DMS 273 (cell line): ENCODE results near the gene NPAS3.

Source experiments
- DNase-seq: peaks from one replicate; lab custom pipeline; 2025; ENCODE audit not compliant: unreplicated experiment; lab: John Stamatoyannopoulos, UW

The NPAS3 gene

DNA sequence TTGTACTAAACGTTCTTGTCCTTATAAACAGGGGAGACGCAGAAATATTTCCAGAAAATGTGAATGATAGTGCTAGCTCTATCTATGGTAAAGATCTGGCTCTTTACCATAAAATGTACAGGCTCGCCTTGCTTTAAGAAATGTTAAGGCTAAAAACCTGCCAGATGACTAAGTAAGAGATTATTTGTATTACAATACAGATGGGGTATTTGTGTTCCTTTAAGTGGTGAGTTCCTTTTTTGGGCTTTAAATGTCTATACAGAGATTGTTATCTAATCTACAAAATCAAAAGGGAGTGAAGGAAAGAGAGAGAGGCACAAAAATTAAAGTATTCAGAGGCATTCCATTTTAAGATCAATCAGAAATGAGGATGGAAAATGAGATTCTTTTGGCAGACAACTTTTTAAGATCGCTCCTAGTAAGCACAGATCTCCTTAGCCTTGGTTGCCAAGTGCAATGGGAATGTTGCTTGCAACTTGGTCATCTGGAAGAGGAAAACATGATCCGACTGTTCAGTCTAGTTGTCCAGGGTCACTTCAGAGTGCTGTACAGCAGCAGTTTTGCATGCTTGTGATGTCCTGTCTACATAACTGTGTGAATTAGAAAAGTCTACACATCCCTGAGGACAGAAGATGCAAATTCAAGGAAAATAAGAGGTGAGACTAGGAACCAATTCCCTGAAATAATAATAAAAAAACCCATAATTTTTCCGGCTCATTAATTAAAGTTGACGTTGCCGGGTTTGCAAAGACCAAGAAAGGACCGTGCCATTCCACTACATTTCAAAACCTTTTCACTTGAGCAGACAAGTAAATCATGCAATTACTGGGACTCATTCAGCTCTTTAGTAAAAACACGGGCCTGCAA lies 631.4 kb downstream of the NPAS3 start:
- no peak for DNase-seq

GRCh38 chr14:33570694-33571310 lies 632.1 kb downstream of the NPAS3 start:
- DNase-seq, result no peak

DNA sequence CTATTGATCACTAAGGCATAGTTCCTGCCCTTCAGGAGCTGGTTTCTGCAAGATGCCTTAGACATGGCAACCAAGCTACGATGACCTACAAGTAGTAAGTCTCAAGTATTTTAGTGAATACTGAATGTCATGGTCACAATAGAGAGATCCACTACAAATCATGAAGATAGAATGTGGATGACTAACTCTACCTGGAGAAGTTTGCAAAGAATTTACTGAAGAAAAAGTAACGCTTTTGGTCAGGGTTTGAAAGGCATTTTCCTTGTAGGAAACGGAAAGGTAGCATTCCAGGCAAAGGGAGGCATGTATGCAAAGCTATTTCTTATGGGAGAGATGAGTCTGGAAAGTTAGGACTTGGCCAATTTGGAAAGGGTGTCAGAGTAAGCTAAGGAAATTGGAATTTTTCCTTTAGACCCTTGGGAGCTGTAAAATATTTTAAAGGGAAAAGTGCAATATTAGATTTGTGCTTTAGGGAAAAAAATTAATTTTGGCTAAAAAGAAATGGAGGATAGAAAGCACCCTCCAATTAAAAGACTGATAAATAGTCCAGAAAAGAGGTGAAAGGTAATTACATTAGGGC lies 634.7 kb downstream of the NPAS3 start:
- no peak for DNase-seq

DNA sequence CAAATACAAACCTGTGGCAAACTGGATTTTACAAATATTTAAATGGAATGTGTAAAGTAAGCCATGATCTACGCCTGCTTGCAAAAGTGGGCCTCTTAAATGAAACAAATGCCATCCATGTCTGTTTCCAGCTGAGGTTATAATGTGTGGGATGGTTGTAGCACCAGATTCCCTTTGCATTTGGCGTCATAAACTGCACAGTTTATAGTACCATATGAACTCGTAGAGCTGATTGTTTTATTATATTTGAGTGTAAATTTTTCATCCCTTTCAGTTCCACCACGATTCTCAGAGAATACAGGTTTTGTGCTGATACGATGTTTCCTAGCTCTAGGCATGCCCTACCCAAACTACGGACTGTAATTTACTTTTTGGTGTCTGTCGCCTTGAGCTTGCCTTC lies 637.3 kb downstream of the NPAS3 start:
- DNase-seq, result no peak

DNA sequence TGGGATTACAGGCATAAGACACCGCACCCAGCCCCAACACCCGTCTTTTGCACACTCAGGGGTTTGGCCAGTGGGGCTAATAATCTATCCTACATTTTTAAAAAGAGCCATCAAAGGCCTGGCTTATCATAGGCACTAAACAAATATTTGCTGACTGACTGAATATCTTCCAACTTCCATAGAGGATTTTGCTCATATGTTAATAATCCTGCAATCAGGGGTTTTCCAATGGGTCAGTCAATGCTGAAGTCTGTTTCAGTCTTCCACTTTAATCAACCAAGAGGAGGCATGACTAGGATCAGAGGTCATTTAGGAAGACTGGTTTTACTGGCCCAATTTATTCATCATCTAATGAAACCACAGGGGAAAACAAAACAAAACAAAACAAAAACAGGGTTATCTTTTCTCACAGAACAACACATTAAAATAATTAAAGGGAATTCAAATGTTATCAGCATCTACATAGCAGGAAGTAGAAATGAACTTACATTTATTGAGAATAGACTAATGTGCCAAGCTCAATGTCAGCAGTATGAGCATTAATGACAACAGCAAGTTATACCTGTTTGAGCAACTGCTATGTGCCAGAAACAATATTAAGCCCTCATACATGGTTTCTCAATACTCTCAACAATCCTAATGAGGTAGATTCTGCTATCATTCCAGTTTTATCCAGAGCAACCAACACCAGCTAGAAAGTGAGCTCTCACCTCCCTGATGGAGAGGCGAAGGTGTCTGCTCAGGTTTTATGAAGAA lies 640.0 kb downstream of the NPAS3 start:
- DNase-seq, result no peak

DNA sequence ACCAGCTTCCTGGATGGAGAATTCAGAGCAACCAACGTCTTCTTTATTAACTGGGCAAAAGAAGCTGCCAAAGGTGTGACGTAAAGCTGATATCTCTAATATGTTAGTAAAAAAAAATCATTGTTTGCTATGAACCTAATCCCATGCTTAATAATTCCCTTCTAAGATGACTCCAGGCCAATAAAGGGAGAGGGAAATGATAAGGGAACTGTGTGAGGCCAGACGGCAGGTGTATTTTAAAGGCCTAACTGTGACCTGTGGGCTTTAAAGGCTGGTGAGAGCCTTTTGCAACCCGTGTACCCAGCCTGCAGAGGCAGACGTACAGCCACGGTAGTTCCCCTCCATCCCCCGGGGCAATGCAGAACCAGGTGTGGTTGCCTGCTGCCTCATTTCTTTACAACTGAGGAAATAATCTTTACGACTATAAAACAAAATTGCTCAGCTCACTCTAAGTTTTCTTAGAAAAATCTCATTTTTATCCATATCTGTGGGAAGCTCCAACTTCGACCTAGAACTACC lies 641.6 kb downstream of the NPAS3 start:
- DNase-seq, result no peak

DNA sequence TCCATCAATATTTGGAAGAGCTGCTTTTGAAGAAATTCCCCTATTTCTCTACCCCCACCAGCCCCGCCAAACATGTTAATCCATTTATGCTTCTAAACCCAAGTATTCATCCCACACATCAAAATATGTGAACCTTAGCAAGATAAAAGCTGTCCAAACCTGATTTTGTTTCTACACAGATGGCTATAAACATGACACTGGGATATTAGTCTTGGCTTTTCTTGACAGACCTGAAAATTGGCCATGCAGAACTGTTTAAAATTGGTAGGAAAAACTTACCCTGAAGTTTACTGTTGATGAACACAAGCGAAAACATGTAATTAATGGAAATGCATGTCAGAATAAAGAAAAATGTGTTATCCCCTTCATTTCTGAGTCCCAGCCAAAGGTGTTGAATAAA lies 642.2 kb downstream of the NPAS3 start:
- no peak for DNase-seq

DNA sequence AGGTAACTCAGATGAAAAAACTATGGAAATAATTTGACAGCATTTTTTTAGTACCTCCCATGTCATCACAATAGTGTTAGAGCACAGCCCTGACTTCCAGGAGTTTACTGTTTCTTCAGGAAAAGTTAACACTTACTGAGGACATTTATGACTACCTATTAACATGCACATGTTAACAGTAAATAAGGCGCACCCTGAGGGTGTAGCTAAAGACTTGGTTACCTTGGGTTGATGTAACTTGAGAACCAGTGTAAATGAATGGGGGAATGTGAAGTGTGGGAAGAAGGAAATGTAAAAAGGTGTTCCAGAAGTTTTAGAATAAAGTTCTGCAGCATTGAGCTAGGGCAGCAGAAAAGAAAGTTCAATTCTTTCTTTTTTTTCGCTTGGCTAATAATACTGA lies 646.0 kb downstream of the NPAS3 start:
- no peak for DNase-seq

DNA sequence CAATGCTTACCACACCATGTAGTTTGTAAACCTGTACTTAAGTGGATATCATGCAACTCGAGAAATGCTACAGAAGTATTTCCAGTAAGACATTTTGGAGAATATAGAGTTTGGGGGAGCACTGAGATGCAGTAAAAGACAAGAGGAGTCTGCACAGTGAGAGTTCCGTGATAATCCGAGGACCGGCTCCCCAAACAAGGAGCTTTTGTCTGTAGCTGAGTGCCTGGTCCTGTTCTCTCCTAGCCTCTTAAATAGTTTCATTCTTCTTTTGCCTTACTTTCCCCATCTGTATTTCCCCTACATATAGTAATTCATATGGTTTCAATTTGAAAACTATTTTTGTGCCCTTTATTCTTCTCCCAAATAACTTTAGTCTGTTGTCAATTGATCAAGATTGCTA lies 648.1 kb downstream of the NPAS3 start:
- no peak for DNase-seq

DNA sequence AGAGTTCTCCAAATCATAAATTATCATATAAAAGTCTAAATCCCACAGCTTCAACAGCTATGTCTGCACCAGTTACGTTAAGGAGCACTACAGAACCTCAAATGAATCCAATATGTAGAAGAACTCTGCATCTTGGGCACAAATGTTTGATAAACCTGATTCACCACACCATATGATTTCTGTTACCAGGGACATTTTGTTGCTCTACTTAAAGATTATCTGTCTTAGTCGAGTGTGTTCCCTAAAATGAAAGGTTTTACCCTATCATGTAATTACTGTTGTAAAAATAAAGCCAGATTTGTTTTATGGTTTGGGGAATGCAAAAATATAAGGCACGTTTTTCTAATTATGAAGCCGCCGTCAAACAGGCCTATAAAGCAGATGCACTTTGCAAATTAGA lies 649.1 kb downstream of the NPAS3 start:
- no peak for DNase-seq

DNA sequence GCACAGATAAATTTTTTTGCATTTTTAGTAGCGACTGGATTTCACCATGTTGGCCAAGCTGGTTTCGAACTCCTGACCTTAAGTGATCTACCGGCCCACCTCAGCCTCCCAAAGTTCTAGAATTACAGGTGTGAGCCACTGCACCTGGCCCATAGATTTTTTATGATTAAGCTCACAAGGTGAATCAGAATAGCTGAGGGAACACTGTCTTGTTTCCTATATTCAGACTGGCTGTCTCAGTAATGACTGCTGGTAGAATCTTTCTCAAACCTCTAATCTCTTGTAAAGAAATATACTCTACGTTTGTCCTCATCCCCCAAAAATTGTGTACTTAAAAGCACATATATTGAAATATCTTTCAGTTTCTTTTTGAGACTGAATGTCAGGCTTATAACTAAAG lies 650.1 kb downstream of the NPAS3 start:
- no peak for DNase-seq

DNA sequence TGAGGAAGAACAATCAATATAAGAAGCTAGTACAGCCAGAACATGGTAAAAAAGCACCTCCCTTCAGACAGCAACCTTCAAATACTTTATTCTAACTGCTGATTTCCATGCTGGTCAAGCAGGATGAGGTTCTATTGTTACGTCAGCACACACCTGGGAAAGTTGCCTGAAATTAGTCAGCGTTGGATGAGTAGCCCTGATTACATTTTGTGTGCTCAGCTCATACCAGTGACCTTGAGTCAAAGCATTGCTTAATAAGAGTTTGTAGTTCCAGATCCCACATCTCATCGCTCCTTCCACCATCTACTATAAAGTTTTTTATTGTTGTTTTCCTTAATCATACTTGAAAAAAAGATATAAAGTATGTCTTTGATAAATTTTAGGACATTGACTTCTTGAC lies 650.7 kb downstream of the NPAS3 start:
- no peak for DNase-seq

DNA sequence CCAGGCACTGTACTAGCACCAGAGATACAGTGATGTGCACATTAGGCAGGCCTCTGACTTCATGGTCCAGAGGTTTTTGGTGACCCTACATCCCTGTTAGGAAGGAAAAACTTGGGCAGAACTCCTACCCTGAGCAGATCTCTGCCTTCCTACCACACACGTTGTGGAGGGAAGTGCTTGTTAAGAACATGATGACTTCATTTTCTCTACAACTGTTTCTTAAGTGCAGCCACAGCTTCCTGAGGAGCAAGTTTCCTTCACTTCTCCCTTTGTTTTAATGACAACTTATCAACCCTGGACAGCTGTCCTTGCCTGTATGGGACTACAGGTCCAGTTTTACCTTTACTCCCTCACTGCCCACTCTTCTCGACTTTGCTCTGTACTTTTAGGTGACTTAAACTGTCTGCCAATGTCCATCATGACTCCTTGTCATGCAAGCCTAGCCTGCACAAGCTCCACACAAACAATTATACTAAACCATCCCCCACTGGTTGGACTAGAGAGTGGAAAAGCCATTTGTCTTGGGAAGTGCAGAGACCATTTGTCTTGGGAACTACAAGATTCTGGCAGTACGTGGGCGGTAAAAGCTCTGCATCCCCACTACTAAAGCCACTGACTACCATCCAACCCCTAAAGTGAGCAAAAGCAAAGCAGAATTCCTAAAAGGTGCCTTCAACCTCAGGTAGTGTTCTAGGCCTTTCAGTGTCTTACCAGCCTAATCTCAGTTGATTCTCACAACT lies 652.4 kb downstream of the NPAS3 start:
- DNase-seq, result no peak

DNA sequence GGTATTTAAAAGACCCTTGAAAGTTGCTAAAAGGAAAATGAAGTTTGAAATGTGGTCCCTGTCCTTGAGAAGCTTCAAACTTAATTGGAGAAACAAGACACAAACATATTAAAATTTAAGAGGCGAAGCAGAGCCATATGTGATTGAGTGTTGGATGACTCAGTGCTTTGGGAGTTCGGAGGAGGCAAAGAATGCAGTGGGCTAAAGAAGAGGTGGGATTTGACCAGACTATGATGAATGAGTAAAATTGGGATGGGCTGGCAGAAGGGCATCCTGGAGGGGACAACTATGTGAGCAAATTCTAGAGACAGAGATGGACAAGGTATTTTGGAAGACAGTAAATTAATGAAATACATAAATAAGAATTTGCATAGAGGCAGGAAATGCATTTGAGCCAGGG lies 653.6 kb downstream of the NPAS3 start:
- no peak for DNase-seq

DNA sequence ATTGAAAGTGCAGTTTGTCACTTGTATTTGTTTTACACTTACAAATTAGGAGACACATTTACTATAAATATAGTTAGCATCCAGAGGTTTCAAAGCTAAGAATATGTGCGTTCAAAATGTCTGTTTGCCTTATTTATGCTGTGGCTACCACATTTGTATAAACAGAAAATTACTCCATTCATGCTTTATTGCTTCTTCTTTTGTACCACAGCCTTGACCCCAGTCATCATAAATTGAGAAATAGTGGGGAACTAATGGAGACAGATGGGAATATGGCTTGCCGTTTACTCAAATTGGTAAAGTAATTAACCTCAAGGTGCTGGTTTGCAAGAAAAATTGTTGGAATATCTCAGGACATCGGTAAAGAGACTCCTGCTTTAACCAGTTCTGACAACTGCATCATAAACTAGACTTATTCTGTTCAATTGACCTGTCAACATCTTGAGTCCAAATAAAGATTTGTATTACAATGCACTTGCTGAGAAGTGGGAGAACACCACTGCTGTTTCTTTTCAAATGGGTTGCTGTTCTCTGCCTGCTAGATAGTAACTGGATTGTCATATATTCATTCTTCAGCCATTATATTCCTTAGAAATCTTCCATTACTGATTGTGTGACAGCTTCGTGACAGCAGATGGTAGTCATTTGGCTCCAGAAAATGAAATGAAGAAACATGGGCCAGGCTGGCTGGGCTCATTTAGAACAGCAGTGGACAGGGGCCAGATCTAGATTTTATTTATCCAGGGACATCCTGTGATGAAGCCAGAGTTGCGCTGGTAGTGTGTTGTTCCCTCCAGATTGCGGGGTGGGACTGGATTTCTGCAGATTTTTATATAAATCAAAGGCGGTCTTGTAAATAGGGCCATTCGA lies 657.8 kb downstream of the NPAS3 start:
- DNase-seq, result no peak

- no peak for DNase-seq
Observed at GRCh38 chr14:33598582-33598981, 659.9 kb downstream of the NPAS3 start.

- DNase-seq, result no peak
Observed at GRCh38 chr14:33602396-33602795, 663.7 kb downstream of the NPAS3 start.

DNA sequence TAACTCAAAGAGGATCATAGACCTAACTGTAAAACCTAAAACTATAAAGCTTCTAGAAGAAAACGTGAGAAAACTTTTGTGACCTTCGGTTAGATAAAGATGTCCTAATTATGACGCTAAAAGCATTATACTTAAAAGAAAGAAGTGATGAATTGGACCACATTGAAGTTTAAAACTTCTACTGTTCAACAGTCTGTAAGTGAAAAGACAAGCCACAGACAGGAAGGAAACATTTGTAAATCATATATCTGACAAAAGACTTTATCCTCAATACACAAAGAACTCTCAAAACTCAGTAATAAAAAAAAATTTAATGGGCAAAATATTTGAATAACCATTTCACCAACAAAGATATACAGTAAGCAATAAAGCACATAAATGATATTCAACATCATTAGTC lies 667.9 kb downstream of the NPAS3 start:
- DNase-seq, result no peak

DNA sequence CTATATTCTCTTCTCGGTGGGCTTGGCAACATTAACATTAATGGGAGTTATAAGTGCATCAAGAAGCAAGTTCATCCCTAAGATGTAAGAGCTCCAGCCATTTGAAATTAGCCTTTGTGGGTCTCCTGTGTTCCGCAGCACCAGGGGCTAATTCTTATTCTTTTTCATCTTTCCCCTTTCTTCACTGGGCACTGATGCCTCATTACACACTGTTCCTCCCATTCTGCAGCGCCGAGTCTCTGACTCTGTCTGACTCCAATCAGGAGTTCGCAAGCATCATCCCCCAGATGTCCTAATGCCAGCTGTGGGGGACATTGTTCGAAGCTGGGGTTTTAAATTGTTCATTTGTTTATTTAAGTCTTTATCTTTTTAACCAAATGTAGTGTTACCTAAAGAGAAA lies 670.9 kb downstream of the NPAS3 start:
- DNase-seq, result no peak

GRCh38 chr14:33610121-33610520 lies 671.4 kb downstream of the NPAS3 start:
- no peak for DNase-seq
